LNCAP (cell line): Measurements from ENCODE around the gene GBP1.

Experiments used
- TF ChIP-seq, protein P1 (sequence below): fragments of 450-650 bp; IDR thresholded peaks from 2 replicates; pipeline ENCODE4 v1.5.1; 2017; ENCODE audit warnings: mild to moderate bottlenecking

GBP1 gene

DNA sequence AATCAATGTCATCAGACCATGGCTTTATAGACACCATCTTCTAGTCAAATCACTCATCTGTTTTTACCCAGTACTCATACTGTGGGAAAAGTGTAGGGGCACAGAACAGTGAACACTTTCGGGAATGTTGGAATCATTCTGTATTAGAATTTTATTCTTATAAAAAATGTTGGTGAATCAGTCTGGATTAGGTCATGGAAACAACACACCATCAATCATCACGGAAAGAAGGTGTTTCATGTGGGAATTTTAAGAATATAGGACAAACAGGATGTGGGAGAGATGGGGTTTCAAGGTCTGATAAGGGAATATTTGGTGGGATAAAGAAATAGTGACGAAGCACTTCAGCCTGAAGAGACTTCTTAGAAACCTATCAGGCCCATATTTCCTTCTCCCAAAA lies 17.3 kb downstream of the GBP1 start:
- TF ChIP-seq, protein P1, sequence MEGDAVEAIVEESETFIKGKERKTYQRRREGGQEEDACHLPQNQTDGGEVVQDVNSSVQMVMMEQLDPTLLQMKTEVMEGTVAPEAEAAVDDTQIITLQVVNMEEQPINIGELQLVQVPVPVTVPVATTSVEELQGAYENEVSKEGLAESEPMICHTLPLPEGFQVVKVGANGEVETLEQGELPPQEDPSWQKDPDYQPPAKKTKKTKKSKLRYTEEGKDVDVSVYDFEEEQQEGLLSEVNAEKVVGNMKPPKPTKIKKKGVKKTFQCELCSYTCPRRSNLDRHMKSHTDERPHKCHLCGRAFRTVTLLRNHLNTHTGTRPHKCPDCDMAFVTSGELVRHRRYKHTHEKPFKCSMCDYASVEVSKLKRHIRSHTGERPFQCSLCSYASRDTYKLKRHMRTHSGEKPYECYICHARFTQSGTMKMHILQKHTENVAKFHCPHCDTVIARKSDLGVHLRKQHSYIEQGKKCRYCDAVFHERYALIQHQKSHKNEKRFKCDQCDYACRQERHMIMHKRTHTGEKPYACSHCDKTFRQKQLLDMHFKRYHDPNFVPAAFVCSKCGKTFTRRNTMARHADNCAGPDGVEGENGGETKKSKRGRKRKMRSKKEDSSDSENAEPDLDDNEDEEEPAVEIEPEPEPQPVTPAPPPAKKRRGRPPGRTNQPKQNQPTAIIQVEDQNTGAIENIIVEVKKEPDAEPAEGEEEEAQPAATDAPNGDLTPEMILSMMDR = no peak

DNA sequence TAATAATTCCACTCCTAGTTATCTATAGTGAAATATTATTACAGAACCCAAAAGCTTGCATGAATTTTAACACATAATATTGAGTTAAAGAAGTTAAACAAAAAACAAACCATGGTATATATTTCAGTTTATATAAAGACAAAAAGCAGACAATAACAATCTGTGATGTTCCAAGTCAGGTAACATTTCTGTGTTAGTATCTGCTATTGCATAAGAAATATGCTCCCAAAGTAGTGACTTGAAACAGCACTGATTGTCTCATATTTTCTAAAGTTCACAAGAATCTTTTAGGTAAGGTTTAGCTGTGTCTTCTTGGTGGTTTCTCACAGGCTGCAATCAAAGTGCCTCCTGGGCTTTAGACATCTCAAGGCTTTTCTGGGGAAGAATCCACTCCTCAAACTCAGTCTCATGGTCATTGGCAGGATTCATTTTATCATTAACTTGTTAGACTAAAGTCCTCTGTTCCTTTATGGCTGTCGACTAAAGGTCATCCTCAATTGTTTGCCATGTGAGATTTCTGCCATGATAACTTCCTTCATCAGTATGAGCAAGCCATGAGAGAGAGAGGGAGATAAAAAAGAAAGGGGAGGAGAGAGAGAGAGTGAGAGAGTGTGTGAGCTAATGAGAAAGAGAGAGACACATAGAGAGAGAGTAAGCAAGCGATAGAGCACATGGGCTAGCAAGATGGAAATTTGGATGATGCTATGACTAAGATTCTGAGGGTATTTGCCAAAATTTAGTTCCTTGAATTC lies 19.9 kb downstream of the GBP1 start:
- TF ChIP-seq, protein P1 = no peak

GRCh38 chr1:89043940-89044339 lies 21.1 kb downstream of the GBP1 start:
- TF ChIP-seq, protein P1 = no peak

DNA sequence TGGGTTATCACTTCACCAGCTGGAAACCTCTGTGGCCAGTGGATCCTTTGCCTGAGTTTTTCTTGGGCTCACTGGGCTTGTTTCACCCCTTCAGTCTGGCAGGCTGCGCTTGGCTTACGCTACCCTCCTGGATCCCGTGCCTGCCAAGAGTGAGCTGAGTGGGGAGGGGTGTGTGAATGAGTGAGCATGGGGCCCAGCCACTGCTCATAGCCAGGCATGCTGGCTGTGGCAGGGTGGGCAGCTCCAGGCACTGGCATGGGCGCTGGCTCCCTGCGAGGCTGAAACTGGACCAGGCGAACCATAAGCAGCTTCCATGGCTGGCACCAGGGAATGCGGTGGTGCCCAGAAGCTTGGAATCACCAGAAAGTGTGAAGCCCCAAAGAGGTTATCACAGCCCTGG lies 22.5 kb downstream of the GBP1 start:
- TF ChIP-seq, protein P1 = no peak

DNA sequence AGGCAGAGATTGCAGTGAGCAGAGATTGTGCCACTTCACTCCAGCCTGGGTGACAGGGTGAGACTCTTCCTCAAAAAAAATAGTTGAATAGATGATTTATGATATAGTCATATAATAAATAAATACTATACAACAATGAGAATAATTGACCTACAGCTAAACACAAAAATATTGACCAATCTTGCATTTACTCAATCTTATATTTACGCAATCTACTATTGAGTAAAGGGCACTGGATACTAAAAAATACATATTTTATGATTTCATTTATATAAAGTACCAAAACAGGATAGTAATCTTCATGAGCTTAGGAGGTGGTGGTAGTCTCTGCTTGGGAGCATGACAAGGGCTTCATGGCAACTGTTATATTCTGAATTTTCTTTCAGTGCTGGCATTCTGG lies 23.3 kb downstream of the GBP1 start:
- TF ChIP-seq, protein P1 = no peak

- TF ChIP-seq, protein P1 = no peak
Measured at GRCh38 chr1:89041119-89041641, 23.8 kb downstream of the GBP1 start.

GRCh38 chr1:89040315-89040626 lies 24.7 kb downstream of the GBP1 start:
- TF ChIP-seq, protein P1 = no peak

GRCh38 chr1:89037186-89037585 lies 27.8 kb downstream of the GBP1 start:
- TF ChIP-seq, protein P1 = no peak
